HEK293 (cell line): ENCODE results near the gene SNCAIP.

Source experiments
- CTCF ChIA-PET: fragments of 350-600 bp; formaldehyde crosslinking; extraction: SDS; loops from one replicate; lab custom pipeline; 2021; ENCODE audit warnings: antibody characterized with exemption; lab: Yijun Ruan, JAX
- POLR2A ChIA-PET: fragments of 300-600 bp; formaldehyde crosslinking; extraction: SDS; loops from one replicate; lab custom pipeline; 2020; ENCODE audit warnings: antibody characterized with exemption, inconsistent platforms; lab: Yijun Ruan, JAX
- H3K27ac ChIP-seq: fragments of 200-500 bp; sonication (Bioruptor generic); 2 replicates; pipeline ENCODE4 v1.5.1; 2014; ENCODE audit warnings: low read depth, low read length, control low read depth, inconsistent platforms; ENCODE audit errors: extremely low read depth
- H3K36me3 ChIP-seq, 2 experiments: fragments of 200-500 bp in 1 of 2; sonication (Bioruptor generic) in 1 of 2; 1 replicate in 1 of 2; 2 replicates in 1 of 2; pipeline ENCODE4 v1.5.1; 2014 to 2017; ENCODE audit warnings: inconsistent platforms in 2 of 2, low read length in 2 of 2; ENCODE audit not compliant: control insufficient read depth in 2 of 2, insufficient read depth in 1 of 2
- H3K4me1 ChIP-seq: fragments of 200-500 bp; sonication (Bioruptor generic); 2 replicates; pipeline ENCODE4 v1.5.1; 2014; ENCODE audit warnings: mild to moderate bottlenecking, low read length, inconsistent platforms; ENCODE audit not compliant: control insufficient read depth, insufficient read depth
- H3K4me3 ChIP-seq: 2 replicates; pipeline ENCODE4 v1.5.1; 2011; ENCODE audit warnings: low read depth, mild to moderate bottlenecking, control low read depth, low read length, moderate library complexity
- H3K9me3 ChIP-seq: fragments of 200-500 bp; sonication (Bioruptor generic); 2 replicates; pipeline ENCODE4 v1.5.1; 2014; ENCODE audit warnings: low read depth, low read length, inconsistent platforms; ENCODE audit not compliant: control insufficient read depth, insufficient read depth
- BCL11B ChIP-seq: fragments of 450-650 bp; formaldehyde crosslinking; IDR thresholded peaks from 2 replicates; pipeline ENCODE4 v1.5.1; 2016; ENCODE audit warnings: low read depth, missing biosample characterization, missing genetic modification characterization
- ELK4 ChIP-seq: IDR thresholded peaks from 2 replicates; pipeline ENCODE4 v1.6.1; 2011; ENCODE audit warnings: mild to moderate bottlenecking, low read depth, low read length, borderline replicate concordance
- GLI4 ChIP-seq: fragments of 450-650 bp; formaldehyde crosslinking; IDR thresholded peaks from 2 replicates; pipeline ENCODE4 v1.5.1; 2016; ENCODE audit warnings: missing biosample characterization, missing genetic modification characterization
- GLIS1 ChIP-seq: fragments of 450-650 bp; formaldehyde crosslinking; IDR thresholded peaks from 2 replicates; pipeline ENCODE4 v1.5.1; 2016; ENCODE audit warnings: missing biosample characterization, missing genetic modification characterization
- IKZF3 ChIP-seq: fragments of 450-650 bp; IDR thresholded peaks from 2 replicates; pipeline ENCODE4 v1.5.0; 2018; ENCODE audit warnings: missing biosample characterization, mild to moderate bottlenecking, missing genetic modification characterization, moderate library complexity
- PRDM4 ChIP-seq: fragments of 450-650 bp; formaldehyde crosslinking; IDR thresholded peaks from 2 replicates; pipeline ENCODE4 v1.5.1; 2017; ENCODE audit warnings: missing biosample characterization, missing genetic modification characterization
- SCRT1 ChIP-seq: fragments of 450-650 bp; formaldehyde crosslinking; IDR thresholded peaks from 2 replicates; pipeline ENCODE4 v1.5.1; 2016; ENCODE audit warnings: missing biosample characterization, missing genetic modification characterization, borderline replicate concordance
- YY1 ChIP-seq: fragments of 450-650 bp; formaldehyde crosslinking; IDR thresholded peaks from 2 replicates; pipeline ENCODE4 v1.5.1; 2018; ENCODE audit warnings: missing biosample characterization, missing genetic modification characterization
- ZBTB10 ChIP-seq: fragments of 450-650 bp; formaldehyde crosslinking; IDR thresholded peaks from 2 replicates; pipeline ENCODE4 v1.5.1; 2016; ENCODE audit warnings: missing biosample characterization, missing genetic modification characterization
- ZNF10 ChIP-seq: fragments of 450-650 bp; formaldehyde crosslinking; IDR thresholded peaks from 2 replicates; pipeline ENCODE4 v1.5.1; 2017; ENCODE audit warnings: missing biosample characterization, missing genetic modification characterization
- ZNF148 ChIP-seq: fragments of 450-650 bp; formaldehyde crosslinking; IDR thresholded peaks from 2 replicates; pipeline ENCODE4 v1.5.0; 2017; ENCODE audit warnings: missing biosample characterization, missing genetic modification characterization, borderline replicate concordance
- ZNF16 ChIP-seq: fragments of 450-650 bp; formaldehyde crosslinking; IDR thresholded peaks from 2 replicates; pipeline ENCODE4 v1.5.1; 2016; ENCODE audit warnings: low read depth, missing biosample characterization, missing genetic modification characterization
- ZNF223 ChIP-seq: fragments of 450-650 bp; formaldehyde crosslinking; IDR thresholded peaks from 2 replicates; pipeline ENCODE4 v1.5.1; 2016; ENCODE audit warnings: missing biosample characterization, missing genetic modification characterization
- ZNF394 ChIP-seq: fragments of 450-650 bp; formaldehyde crosslinking; IDR thresholded peaks from 2 replicates; pipeline ENCODE4 v1.5.1; 2016; ENCODE audit warnings: missing biosample characterization, missing genetic modification characterization, mild to moderate bottlenecking, moderate library complexity, borderline replicate concordance
- ZNF501 ChIP-seq: fragments of 450-650 bp; formaldehyde crosslinking; IDR thresholded peaks from 2 replicates; pipeline ENCODE4 v1.5.1; 2016; ENCODE audit warnings: missing biosample characterization, missing genetic modification characterization
- ZNF530 ChIP-seq: fragments of 450-650 bp; formaldehyde crosslinking; IDR thresholded peaks from 2 replicates; pipeline ENCODE4 v1.5.1; 2016; ENCODE audit warnings: low read depth, missing biosample characterization, missing genetic modification characterization
- ZNF548 ChIP-seq: fragments of 450-650 bp; formaldehyde crosslinking; IDR thresholded peaks from 2 replicates; pipeline ENCODE4 v1.5.1; 2016; ENCODE audit warnings: missing biosample characterization, missing genetic modification characterization
- ZNF555 ChIP-seq: fragments of 450-650 bp; formaldehyde crosslinking; conservative IDR thresholded peaks from 2 replicates; pipeline ENCODE4 v1.5.1; 2017; ENCODE audit warnings: missing biosample characterization, mild to moderate bottlenecking, missing genetic modification characterization, inconsistent platforms
- ZSCAN16 ChIP-seq: fragments of 450-650 bp; formaldehyde crosslinking; IDR thresholded peaks from 2 replicates; pipeline ENCODE4 v1.5.1; 2016; ENCODE audit warnings: missing biosample characterization, missing genetic modification characterization
- ZSCAN5A ChIP-seq: fragments of 450-650 bp; formaldehyde crosslinking; IDR thresholded peaks from 2 replicates; pipeline ENCODE4 v1.5.1; 2016; ENCODE audit warnings: missing biosample characterization, missing genetic modification characterization

Gene SNCAIP

GRCh38 chr5:122454541-122454940 is 142.5 kb downstream of the SNCAIP start (continued):
- TF ChIP-seq ZNF394 (no peak), ZNF548 (tag by site-specific recombination) (no peak), ZNF223 (tag by site-specific recombination) (no peak), PRDM4 (no peak), ZNF10 (tag by site-specific recombination) (no peak), ZNF16 (tag by site-specific recombination) (no peak), ZBTB10 (tag by site-specific recombination) (no peak), GLIS1 (tag by site-specific recombination) (no peak), ZNF530 (no peak)

GRCh38 chr5:122455939-122456338 is 143.9 kb downstream of the SNCAIP start:
- H3K36me3 ChIP-seq = peaks cover 0 to 18% of the 10 kb centered on the region in 2 experiments; a peak in 1 of 3 replicates
- H3K9me3 ChIP-seq = no peaks in the 10 kb centered on the region
- no peak overlapping the region for H3K4me3 ChIP-seq
- CTCF ChIA-PET = no interaction called here
- no peak overlapping the region for H3K27ac ChIP-seq
- no peaks in the 10 kb centered on the region for H3K4me1 ChIP-seq
- POLR2A ChIA-PET = no interaction called here
- no peak for TF ChIP-seq ZSCAN16 (tag by site-specific recombination)
- TF ChIP-seq ZNF16 (tag by site-specific recombination) = no peak
- TF ChIP-seq GLI4 (tag by site-specific recombination) = no peak
- TF ChIP-seq ZNF148 (tag by site-specific recombination) = no peak

GRCh38 chr5:122457178-122457826 is 145.3 kb downstream of the SNCAIP start:
- Histone ChIP-seq H3K36me3 (peaks cover 0 to 6% of the 10 kb centered on the region in 2 experiments; a peak in 1 of 3 replicates), H3K4me3 (no peak overlapping the region), H3K27ac (no peak overlapping the region), H3K4me1 (no peaks in the 10 kb centered on the region), H3K9me3 (no peaks in the 10 kb centered on the region)
- ChIA-PET CTCF (interaction anchor here (0.6 to 1.0 kb wide), 5 partner anchors 11 to 222 kb away, joined by 3 read pairs; no protein-coding TSS in a partner anchor), POLR2A (no interaction called here)
- TF ChIP-seq ZSCAN5A (tag by site-specific recombination) (no peak), SCRT1 (tag by site-specific recombination) (no peak), PRDM4 (no peak), ZNF501 (tag by site-specific recombination) (no peak), IKZF3 (tag by site-specific recombination) (no peak), ZNF555 (tag by site-specific recombination) (no peak), ELK4 (no peak), BCL11B (tag by site-specific recombination) (no peak), YY1 (no peak)
